OCI-LY7 (cell line): ENCODE results near the gene DDX50. TPM values are rescaled to one million over a fixed set of nuclear protein-coding genes. Genes with fewer than 3 reads are reported as not detected.

Experiments
- BruUV-seq: library from RNA; stranded (reverse); fragments of 400-500 nt; replicated peaks from 2 replicates; lab custom pipeline; 2021; lab: Mats Ljungman, UMichigan
- CTCF ChIA-PET: fragments of 300-600 bp; sonication (Branson Sonifier 250); formaldehyde crosslinking; loops from one replicate; lab custom pipeline; 2022; ENCODE audit warnings: antibody characterized with exemption; ENCODE audit not compliant: unreplicated experiment; lab: Charles Lee
- POLR2A ChIA-PET: fragments of 300-600 bp; sonication (Branson Sonifier 250); formaldehyde crosslinking; loops from one replicate; lab custom pipeline; 2022; ENCODE audit warnings: antibody characterized with exemption; lab: Charles Lee
- DNase-seq: peaks from one replicate; pipeline ENCODE4 v3.0.0-alpha.2; 2015; ENCODE audit warnings: low spot score
- H2AFZ ChIP-seq: fragments of 200-600 bp; sonication (generic), shearing (Covaris generic); 2 replicates; pipeline ENCODE4 v1.6.1; 2014; ENCODE audit warnings: mild to moderate bottlenecking, antibody characterized with exemption, low read length, moderate library complexity
- H3K27ac ChIP-seq: fragments of 200-600 bp; sonication (generic); 2 replicates; pipeline ENCODE4 v1.5.1; 2014; ENCODE audit warnings: mixed run types, low read depth, mild to moderate bottlenecking, moderate library complexity, low read length, inconsistent platforms; ENCODE audit not compliant: poor library complexity, severe bottlenecking
- H3K36me3 ChIP-seq: fragments of 200-600 bp; sonication (generic); 2 replicates; pipeline ENCODE4 v1.6.1; 2014; ENCODE audit warnings: mild to moderate bottlenecking, antibody characterized with exemption, low read length, moderate library complexity, mixed read lengths; ENCODE audit not compliant: insufficient read depth
- H3K4me1 ChIP-seq: fragments of 200-600 bp; sonication (generic); 2 replicates; pipeline ENCODE4 v1.5.1; 2014; ENCODE audit warnings: mild to moderate bottlenecking, low read length; ENCODE audit not compliant: insufficient read depth, poor library complexity, severe bottlenecking
- H3K4me2 ChIP-seq: fragments of 200-600 bp; sonication (generic); 2 replicates; pipeline ENCODE4 v1.6.1; 2014; ENCODE audit warnings: mild to moderate bottlenecking, low read length
- H3K4me3 ChIP-seq: fragments of 200-600 bp; sonication (generic); 2 replicates; pipeline ENCODE4 v1.5.1; 2014; ENCODE audit warnings: mild to moderate bottlenecking, low read depth, low read length; ENCODE audit not compliant: poor library complexity, severe bottlenecking
- H3K79me2 ChIP-seq: fragments of 200-600 bp; sonication (generic); 2 replicates; pipeline ENCODE4 v1.6.1; 2016; ENCODE audit warnings: low read depth, mild to moderate bottlenecking, low read length, moderate library complexity, mixed read lengths; ENCODE audit not compliant: insufficient read depth
- H3K9me2 ChIP-seq: fragments of 200-600 bp; sonication (generic); 2 replicates; pipeline ENCODE4 v1.6.1; 2016; ENCODE audit warnings: mild to moderate bottlenecking, low read length, mixed read lengths; ENCODE audit not compliant: insufficient read depth
- H3K9me3 ChIP-seq: fragments of 200-600 bp; sonication (generic); 2 replicates; pipeline ENCODE4 v1.6.1; 2014; ENCODE audit warnings: mild to moderate bottlenecking, mixed run types, low read length, mixed read lengths
- H4K20me1 ChIP-seq: fragments of 200-600 bp; sonication (generic); 2 replicates; pipeline ENCODE4 v1.6.1; 2014; ENCODE audit warnings: mild to moderate bottlenecking, antibody characterized with exemption, low read length, moderate library complexity, mixed read lengths; ENCODE audit not compliant: insufficient read depth
- CTCF ChIP-seq: fragments of 200-600 bp; sonication (generic); conservative IDR thresholded peaks from 2 replicates; pipeline ENCODE4 v1.5.1; 2014; ENCODE audit warnings: mild to moderate bottlenecking, antibody characterized with exemption, low read length, moderate library complexity, mixed read lengths
- EZH2phosphoT487 ChIP-seq: fragments of 200-600 bp; sonication (generic); IDR thresholded peaks from 2 replicates; pipeline ENCODE4 v1.6.1; 2018; ENCODE audit warnings: low read depth, borderline replicate concordance, mild to moderate bottlenecking, mixed run types, antibody characterized with exemption, low read length, moderate library complexity, mixed read lengths
- intact Hi-C: fragments of 100-400 bp; cut with micrococcal nuclease; formaldehyde crosslinking; loops from one replicate; pipeline ENCODE4 v1.10.0; 2022; ENCODE audit not compliant: unreplicated experiment
- total RNA-seq, 2 experiments: library from RNA; depleted of rRNA in 1 of 2; stranded (reverse); fragments of >200 nt in 1 of 2; shearing (Covaris generic) in 1 of 2; gene quantifications; 2 replicates each; pipeline ENCODE4 v1.2.3, GENCODE V29; 2014 to 2022

The DDX50 gene
- total RNA-seq, 2 experiments from 2014 or later: 31.1 to 49.1 TPM

DNA sequence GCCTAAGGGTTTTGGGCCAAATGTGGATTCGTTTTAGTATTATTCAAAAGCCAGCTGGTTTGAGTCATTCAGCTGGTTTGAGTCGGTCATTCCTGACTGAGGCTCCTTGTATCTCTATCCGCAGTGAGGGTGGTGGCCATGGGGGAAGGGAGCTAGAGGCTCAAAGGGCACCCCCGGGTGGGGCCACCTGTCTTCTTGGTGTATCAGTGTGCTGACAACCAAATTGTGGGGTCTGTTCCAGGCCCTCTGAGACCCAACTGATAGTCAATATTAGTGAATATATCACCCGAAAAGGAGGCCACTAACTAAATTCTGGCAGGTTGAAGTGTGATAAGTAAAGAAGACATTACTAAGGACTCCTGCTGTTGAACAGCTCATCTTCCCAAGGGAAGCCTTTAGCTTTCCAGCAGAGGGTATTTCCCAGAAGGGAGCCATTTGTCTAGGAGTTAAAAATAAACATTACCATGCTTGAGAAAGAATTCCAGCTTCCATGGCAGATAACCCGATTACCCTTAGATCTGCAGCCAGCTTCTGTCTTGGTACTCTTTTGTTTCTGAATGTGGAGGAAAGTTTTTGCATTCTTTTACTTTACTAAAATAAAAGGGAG lies 29.9 kb upstream of the DDX50 start:
- H4K20me1 ChIP-seq: no peaks in the 10 kb centered on the region
- H3K27ac ChIP-seq: no peak overlapping the region
- no peaks in the 10 kb centered on the region for H3K36me3 ChIP-seq
- no peaks in the 10 kb centered on the region for H3K9me2 ChIP-seq
- no peaks in the 10 kb centered on the region for H3K9me3 ChIP-seq
- DNase-seq: no peak
- H3K4me3 ChIP-seq: no peak overlapping the region
- TF ChIP-seq EZH2phosphoT487: no peak
- TF ChIP-seq CTCF: no peak
- no peak overlapping the region for H2AFZ ChIP-seq
- CTCF ChIA-PET: no interaction called here
- no peak overlapping the region for H3K4me2 ChIP-seq
- no peaks in the 10 kb centered on the region for H3K4me1 ChIP-seq
- intact Hi-C loops: no loop called here
- BruUV-seq: no TSS peak
- POLR2A ChIA-PET: no interaction called here
- no peaks in the 10 kb centered on the region for H3K79me2 ChIP-seq

- Histone ChIP-seq H3K79me2 (no peaks in the 10 kb centered on the region), H3K4me1 (no peaks in the 10 kb centered on the region), H3K9me2 (no peaks in the 10 kb centered on the region), H3K4me2 (no peak overlapping the region), H4K20me1 (no peaks in the 10 kb centered on the region), H3K36me3 (no peaks in the 10 kb centered on the region), H3K27ac (no peak overlapping the region), H3K4me3 (no peak overlapping the region), H2AFZ (no peak overlapping the region), H3K9me3 (no peaks in the 10 kb centered on the region)
- intact Hi-C loops: no loop called here
- ChIA-PET POLR2A (no interaction called here), CTCF (no interaction called here)
- DNase-seq: no peak
- TF ChIP-seq CTCF (no peak), EZH2phosphoT487 (no peak)
- BruUV-seq: no TSS peak
Measured at GRCh38 chr10:68871731-68872342, 29.3 kb upstream of the DDX50 start.
